Duodenal mucosa (tissue), 2 donors: ENCODE results near the gene MYL7.
"Not testable (repeated sequence)": the region's sequence is repeated elsewhere in the genome, so short reads cannot be mapped to it uniquely, and the experiment has no call there.

ENCODE experiments used
- H3K27ac ChIP-seq: one replicate; pipeline ENCODE4 v1.7.0; 2013; ENCODE audit warnings: low read depth, low read length
- H3K27me3 ChIP-seq, 2 donors: one replicate each; pipeline ENCODE4 v1.7.0; 2013; ENCODE audit warnings: low read length in 2 of 2, control low read depth in 1 of 2; ENCODE audit not compliant: insufficient read depth in 2 of 2, control insufficient read depth in 1 of 2
- H3K36me3 ChIP-seq, 2 donors: one replicate each; pipeline ENCODE4 v1.7.0; 2013; ENCODE audit warnings: low read length in 2 of 2, control low read depth in 1 of 2; ENCODE audit not compliant: insufficient read depth in 2 of 2, control insufficient read depth in 1 of 2
- H3K4me1 ChIP-seq, 2 donors: one replicate each; pipeline ENCODE4 v1.7.0; 2013; ENCODE audit warnings: low read length in 2 of 2, control low read depth in 1 of 2; ENCODE audit not compliant: insufficient read depth in 2 of 2, control insufficient read depth in 1 of 2
- H3K4me3 ChIP-seq, 2 donors: one replicate each; pipeline ENCODE4 v1.7.0; 2013; ENCODE audit warnings: low read length in 2 of 2, low read depth in 1 of 2
- H3K9ac ChIP-seq, 2 donors: one replicate each; pipeline ENCODE4 v1.7.0; 2013; ENCODE audit warnings: low read length in 2 of 2, low read depth in 1 of 2
- H3K9me3 ChIP-seq, 2 donors: one replicate each; pipeline ENCODE4 v1.7.0; 2013; ENCODE audit warnings: low read length in 2 of 2, control low read depth in 1 of 2; ENCODE audit not compliant: control insufficient read depth in 1 of 2

Gene MYL7

DNA sequence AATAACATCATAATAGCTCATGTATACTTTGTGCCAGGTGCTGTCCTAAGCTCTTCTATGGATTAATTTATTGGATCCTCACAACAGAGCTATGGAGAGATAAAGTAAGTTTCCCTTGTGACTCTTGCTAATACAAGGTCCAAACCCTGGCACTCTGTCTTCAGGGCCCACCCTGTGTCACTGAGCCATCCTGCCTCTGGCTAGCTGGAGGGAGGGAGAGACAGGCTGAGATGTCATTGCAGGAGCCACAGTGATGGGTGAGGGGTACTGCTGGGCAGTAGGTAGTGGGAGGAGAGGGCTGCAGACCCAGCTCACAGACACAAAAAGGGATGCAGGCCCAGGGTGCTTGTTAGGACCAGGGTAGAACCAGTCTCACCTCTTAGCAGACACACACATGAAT is 31.2 kb upstream of the MYL7 start:
- Histone ChIP-seq H3K9ac (no peak overlapping the region), H3K4me3 (no peak overlapping the region), H3K27me3 (peaks cover 0 to 5% of the 10 kb centered on the region in 2 donors), H3K36me3 (no peaks in the 10 kb centered on the region), H3K27ac (no peak overlapping the region), H3K9me3 (no peaks in the 10 kb centered on the region), H3K4me1 (no peaks in the 10 kb centered on the region)

DNA sequence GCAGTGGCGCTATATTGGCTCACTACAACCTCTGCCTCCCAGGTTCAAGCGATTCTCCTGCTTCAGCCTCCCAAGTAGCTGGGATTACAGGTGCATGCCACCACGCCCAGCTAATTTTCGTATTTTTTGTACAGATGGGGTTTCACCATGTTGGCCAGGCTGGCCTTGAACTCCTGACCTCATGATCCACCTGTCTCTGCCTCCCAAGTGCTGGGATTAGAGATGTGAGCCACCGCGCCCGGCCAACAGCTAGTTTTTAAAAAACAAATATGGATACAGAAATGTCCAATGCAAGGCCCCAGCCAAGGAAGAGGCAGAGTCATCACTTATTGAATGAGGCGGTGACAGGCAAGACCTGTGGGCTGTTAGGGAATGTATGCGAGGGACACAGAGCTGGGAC is 30.8 kb upstream of the MYL7 start:
- H3K27me3 ChIP-seq, H3K27ac ChIP-seq, H3K4me1 ChIP-seq, H3K36me3 ChIP-seq, H3K9ac ChIP-seq, H3K4me3 ChIP-seq, H3K9me3 ChIP-seq: not testable (repeated sequence)

GRCh38 chr7:44167920-44168319 is 26.8 kb upstream of the MYL7 start:
- Histone ChIP-seq H3K4me1 (no peaks in the 10 kb centered on the region), H3K36me3 (no peaks in the 10 kb centered on the region), H3K4me3 (no peak overlapping the region), H3K9ac (no peak overlapping the region), H3K9me3 (no peaks in the 10 kb centered on the region), H3K27me3 (no peaks in the 10 kb centered on the region), H3K27ac (no peak overlapping the region)

GRCh38 chr7:44163591-44163990 is 22.5 kb upstream of the MYL7 start:
- Histone ChIP-seq H3K4me3 (no peak overlapping the region), H3K9ac (no peak overlapping the region), H3K27ac (no peak overlapping the region), H3K27me3 (no peaks in the 10 kb centered on the region), H3K9me3 (no peaks in the 10 kb centered on the region), H3K4me1 (no peaks in the 10 kb centered on the region), H3K36me3 (no peaks in the 10 kb centered on the region)

GRCh38 chr7:44162785-44163395 is 21.8 kb upstream of the MYL7 start:
- no peaks in the 10 kb centered on the region for H3K9me3 ChIP-seq
- H3K27ac ChIP-seq: no peak overlapping the region
- no peaks in the 10 kb centered on the region for H3K4me1 ChIP-seq
- no peak overlapping the region for H3K4me3 ChIP-seq
- no peak overlapping the region for H3K9ac ChIP-seq
- H3K36me3 ChIP-seq: no peaks in the 10 kb centered on the region
- no peaks in the 10 kb centered on the region for H3K27me3 ChIP-seq

GRCh38 chr7:44162179-44162578 is 21.0 kb upstream of the MYL7 start:
- H3K27me3 ChIP-seq: no peaks in the 10 kb centered on the region
- H3K4me1 ChIP-seq: no peaks in the 10 kb centered on the region

GRCh38 chr7:44161371-44161770 is 20.2 kb upstream of the MYL7 start:
- Histone ChIP-seq H3K9me3 (no peaks in the 10 kb centered on the region), H3K4me1 (no peaks in the 10 kb centered on the region), H3K27ac (no peak overlapping the region), H3K36me3 (no peaks in the 10 kb centered on the region), H3K4me3 (no peak overlapping the region), H3K9ac (no peak overlapping the region), H3K27me3 (no peaks in the 10 kb centered on the region)

More at GRCh38 chr7:44162179-44162578, 21.0 kb upstream of the MYL7 start:
- Histone ChIP-seq H3K4me3 (no peak overlapping the region), H3K36me3 (no peaks in the 10 kb centered on the region), H3K9me3 (no peaks in the 10 kb centered on the region), H3K9ac (no peak overlapping the region), H3K27ac (no peak overlapping the region)

GRCh38 chr7:44159824-44160630 is 18.9 kb upstream of the MYL7 start:
- H3K36me3 ChIP-seq: no peaks in the 10 kb centered on the region
- H3K27ac ChIP-seq: no peak overlapping the region

DNA sequence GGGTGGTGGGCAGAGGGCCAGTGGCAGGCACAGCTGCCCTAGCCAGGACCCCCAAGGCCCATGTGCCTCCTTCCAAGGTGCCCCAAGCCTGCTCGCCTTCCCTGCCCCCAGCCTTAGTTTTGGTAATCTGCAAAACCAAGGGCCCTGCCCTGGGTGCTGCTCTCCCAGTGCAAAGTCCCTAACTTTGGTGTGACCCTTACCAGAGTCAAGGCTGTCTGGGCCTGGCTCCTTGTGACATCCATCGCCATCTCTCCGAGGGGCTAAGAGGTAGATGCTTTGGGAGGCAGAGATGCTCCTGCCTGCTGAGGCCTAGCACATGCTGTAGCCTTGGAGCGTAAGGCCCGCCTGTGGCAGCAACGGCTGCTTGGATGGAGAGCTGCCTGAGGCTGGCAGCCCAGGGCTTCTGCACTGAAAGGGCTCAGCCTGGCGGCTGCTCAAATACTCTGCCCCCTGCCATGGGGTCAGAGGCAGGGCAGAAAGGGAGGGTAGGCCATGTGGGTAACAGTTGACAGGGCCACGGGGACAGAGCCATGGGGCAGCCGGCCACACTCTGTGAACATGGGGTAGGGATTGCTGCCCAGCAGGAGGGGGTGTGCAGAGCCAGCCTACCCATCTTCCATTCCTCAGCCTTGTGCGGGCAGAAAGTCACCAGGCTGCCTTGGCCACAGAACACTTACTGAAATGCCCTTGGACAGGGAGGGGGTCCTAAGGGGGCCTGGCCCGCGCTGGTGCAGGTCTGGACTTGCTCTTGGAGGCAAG is 17.9 kb upstream of the MYL7 start:
- Histone ChIP-seq H3K9ac (no peak overlapping the region), H3K9me3 (no peaks in the 10 kb centered on the region), H3K27ac (no peak overlapping the region), H3K27me3 (no peaks in the 10 kb centered on the region), H3K4me1 (peaks cover 0 to 9% of the 10 kb centered on the region in 2 donors), H3K4me3 (no peak overlapping the region), H3K36me3 (no peaks in the 10 kb centered on the region)

More at GRCh38 chr7:44159824-44160630, 18.9 kb upstream of the MYL7 start:
- H3K27me3 ChIP-seq: no peaks in the 10 kb centered on the region
- no peaks in the 10 kb centered on the region for H3K9me3 ChIP-seq
- no peak overlapping the region for H3K4me3 ChIP-seq
- no peak overlapping the region for H3K9ac ChIP-seq
- H3K4me1 ChIP-seq: peaks cover 0 to 9% of the 10 kb centered on the region in 2 donors
